ENCODE measurements around the gene GRB14. TPM values are rescaled to one million over a fixed set of nuclear protein-coding genes. Genes with fewer than 3 reads are reported as not detected.

Gene GRB14
- total RNA-seq, 1 experiment from 2014 or later = not detected

DNA sequence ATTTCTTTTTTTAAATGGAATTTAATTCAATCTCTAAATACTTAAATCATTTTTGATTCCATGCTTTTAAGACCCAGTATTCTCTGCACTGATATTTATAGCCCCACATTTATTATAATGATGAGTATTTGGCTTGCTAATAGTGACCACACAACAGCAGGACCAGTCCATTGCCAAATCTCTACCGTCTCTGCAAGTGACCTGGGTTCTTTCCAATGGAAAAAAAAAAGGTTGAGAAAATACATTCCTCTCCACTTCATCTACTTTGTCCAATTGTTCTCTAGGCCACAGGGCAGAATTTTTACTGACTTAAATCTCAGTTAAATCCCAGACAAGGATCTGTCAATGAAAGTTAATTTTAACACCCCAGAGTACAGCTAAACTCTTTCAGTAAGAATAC, 20.5 kb downstream of the GRB14 start:
- Histone ChIP-seq H3K36me3 (ENCODE audit: control insufficient read depth, insufficient read depth, low read length) (no peaks in the 10 kb centered on the region; the same call in 1 of the 2 replicates), H3K9me3 (ENCODE audit: control insufficient read depth, insufficient read depth, low read depth, low read length) (no peaks in the 10 kb centered on the region), H3K4me1 (ENCODE audit: control insufficient read depth, insufficient read depth, low read length) (no peaks in the 10 kb centered on the region), H3K27ac (ENCODE audit: low read length) (no peak overlapping the region), H3K4me3 (ENCODE audit: low read depth in 2 of 2, low read length in 2 of 2) (no peak overlapping the region), H3K27me3 (ENCODE audit: control insufficient read depth, insufficient read depth, low read length) (no peaks in the 10 kb centered on the region)
- no peak for DNase-seq (ENCODE audit: low read depth, low spot score)
- TF ChIP-seq SIN3A (IDR thresholded peaks at IDR 0.05; ENCODE audit: borderline replicate concordance, insufficient read depth, low read depth, low read length) (no peak), TCF7L2 (IDR thresholded peaks at IDR 0.05; ENCODE audit: low read depth, low read length) (no peak), POLR2AphosphoS5 (IDR thresholded peaks at IDR 0.05; ENCODE audit: low read depth, low read length) (no peak)
- TF ChIP-seq, protein P1, sequence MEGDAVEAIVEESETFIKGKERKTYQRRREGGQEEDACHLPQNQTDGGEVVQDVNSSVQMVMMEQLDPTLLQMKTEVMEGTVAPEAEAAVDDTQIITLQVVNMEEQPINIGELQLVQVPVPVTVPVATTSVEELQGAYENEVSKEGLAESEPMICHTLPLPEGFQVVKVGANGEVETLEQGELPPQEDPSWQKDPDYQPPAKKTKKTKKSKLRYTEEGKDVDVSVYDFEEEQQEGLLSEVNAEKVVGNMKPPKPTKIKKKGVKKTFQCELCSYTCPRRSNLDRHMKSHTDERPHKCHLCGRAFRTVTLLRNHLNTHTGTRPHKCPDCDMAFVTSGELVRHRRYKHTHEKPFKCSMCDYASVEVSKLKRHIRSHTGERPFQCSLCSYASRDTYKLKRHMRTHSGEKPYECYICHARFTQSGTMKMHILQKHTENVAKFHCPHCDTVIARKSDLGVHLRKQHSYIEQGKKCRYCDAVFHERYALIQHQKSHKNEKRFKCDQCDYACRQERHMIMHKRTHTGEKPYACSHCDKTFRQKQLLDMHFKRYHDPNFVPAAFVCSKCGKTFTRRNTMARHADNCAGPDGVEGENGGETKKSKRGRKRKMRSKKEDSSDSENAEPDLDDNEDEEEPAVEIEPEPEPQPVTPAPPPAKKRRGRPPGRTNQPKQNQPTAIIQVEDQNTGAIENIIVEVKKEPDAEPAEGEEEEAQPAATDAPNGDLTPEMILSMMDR (IDR thresholded peaks at IDR 0.05) = no peak
- TF ChIP-seq, protein P2, sequence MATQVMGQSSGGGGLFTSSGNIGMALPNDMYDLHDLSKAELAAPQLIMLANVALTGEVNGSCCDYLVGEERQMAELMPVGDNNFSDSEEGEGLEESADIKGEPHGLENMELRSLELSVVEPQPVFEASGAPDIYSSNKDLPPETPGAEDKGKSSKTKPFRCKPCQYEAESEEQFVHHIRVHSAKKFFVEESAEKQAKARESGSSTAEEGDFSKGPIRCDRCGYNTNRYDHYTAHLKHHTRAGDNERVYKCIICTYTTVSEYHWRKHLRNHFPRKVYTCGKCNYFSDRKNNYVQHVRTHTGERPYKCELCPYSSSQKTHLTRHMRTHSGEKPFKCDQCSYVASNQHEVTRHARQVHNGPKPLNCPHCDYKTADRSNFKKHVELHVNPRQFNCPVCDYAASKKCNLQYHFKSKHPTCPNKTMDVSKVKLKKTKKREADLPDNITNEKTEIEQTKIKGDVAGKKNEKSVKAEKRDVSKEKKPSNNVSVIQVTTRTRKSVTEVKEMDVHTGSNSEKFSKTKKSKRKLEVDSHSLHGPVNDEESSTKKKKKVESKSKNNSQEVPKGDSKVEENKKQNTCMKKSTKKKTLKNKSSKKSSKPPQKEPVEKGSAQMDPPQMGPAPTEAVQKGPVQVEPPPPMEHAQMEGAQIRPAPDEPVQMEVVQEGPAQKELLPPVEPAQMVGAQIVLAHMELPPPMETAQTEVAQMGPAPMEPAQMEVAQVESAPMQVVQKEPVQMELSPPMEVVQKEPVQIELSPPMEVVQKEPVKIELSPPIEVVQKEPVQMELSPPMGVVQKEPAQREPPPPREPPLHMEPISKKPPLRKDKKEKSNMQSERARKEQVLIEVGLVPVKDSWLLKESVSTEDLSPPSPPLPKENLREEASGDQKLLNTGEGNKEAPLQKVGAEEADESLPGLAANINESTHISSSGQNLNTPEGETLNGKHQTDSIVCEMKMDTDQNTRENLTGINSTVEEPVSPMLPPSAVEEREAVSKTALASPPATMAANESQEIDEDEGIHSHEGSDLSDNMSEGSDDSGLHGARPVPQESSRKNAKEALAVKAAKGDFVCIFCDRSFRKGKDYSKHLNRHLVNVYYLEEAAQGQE (IDR thresholded peaks at IDR 0.05; ENCODE audit: insufficient read depth in 1 of 2, low read depth in 2 of 2, low read length in 1 of 2) = no peak
- POLR2A ChIA-PET = no interaction called here
- in situ Hi-C loops (cut with HindIII; ENCODE audit: low pct_unique_long_range_greater_than_20kb, low sequenced_read_pairs) (no loop called here), intact Hi-C loops (cut with micrococcal nuclease; ENCODE audit: unreplicated experiment) (loop anchor here (1.0 to 5.0 kb wide), 2 partner anchors 40 to 1433 kb away; no protein-coding TSS in a partner anchor)
- CTCF ChIA-PET = interaction anchor here (0.7 kb wide), 1 partner anchor 21 kb away, joined by 3 read pairs; no protein-coding TSS in a partner anchor
- no TSS peak for BruUV-seq (replicated peaks)
- no peak for ATAC-seq

- POLR2A ChIA-PET = no interaction called here
- DNase-seq (ENCODE audit: low read depth, low spot score) (peak; percentile 30), ATAC-seq (peak; percentile 78; the same call in 1 of the 2 replicates)
- H3K4me3 ChIP-seq (ENCODE audit: low read depth in 2 of 2, low read length in 2 of 2) = no peak overlapping the region
- no peak overlapping the region for H3K27ac ChIP-seq (ENCODE audit: low read length)
- BruUV-seq (replicated peaks) = no TSS peak
- intact Hi-C loops (cut with micrococcal nuclease; ENCODE audit: unreplicated experiment) (loop anchor here (1.0 to 5.0 kb wide), 2 partner anchors 40 to 1433 kb away; no protein-coding TSS in a partner anchor), in situ Hi-C loops (cut with HindIII; ENCODE audit: low pct_unique_long_range_greater_than_20kb, low sequenced_read_pairs) (no loop called here)
- TF ChIP-seq, protein P2 (IDR thresholded peaks at IDR 0.05; ENCODE audit: insufficient read depth in 1 of 2, low read depth in 2 of 2, low read length in 1 of 2) = no peak
- TF ChIP-seq, protein P1 (IDR thresholded peaks at IDR 0.05) = peak; percentile 73; the same call in 1 of the 2 replicates
- no peaks in the 10 kb centered on the region for H3K4me1 ChIP-seq (ENCODE audit: control insufficient read depth, insufficient read depth, low read length)
- CTCF ChIA-PET = interaction anchor here (0.7 to 1.1 kb wide), 2 partner anchors 22 to 40 kb away, joined by 3 read pairs; no protein-coding TSS in a partner anchor
- no peaks in the 10 kb centered on the region for H3K9me3 ChIP-seq (ENCODE audit: control insufficient read depth, insufficient read depth, low read depth, low read length)
- no peaks in the 10 kb centered on the region; the same call in 1 of the 2 replicates for H3K36me3 ChIP-seq (ENCODE audit: control insufficient read depth, insufficient read depth, low read length)
- H3K27me3 ChIP-seq (ENCODE audit: control insufficient read depth, insufficient read depth, low read length) = no peaks in the 10 kb centered on the region
Measured at GRCh38 chr2:164599954-164600589, 21.2 kb downstream of the GRB14 start.

Data from Panc1 (cell line).